Measurements from ENCODE around the gene ANKZF1. TPM values are rescaled to one million over a fixed set of nuclear protein-coding genes. Genes with fewer than 3 reads are reported as not detected.

Gene ANKZF1
- total RNA-seq, 1 donor from 2014 or later = 50.3 TPM

DNA sequence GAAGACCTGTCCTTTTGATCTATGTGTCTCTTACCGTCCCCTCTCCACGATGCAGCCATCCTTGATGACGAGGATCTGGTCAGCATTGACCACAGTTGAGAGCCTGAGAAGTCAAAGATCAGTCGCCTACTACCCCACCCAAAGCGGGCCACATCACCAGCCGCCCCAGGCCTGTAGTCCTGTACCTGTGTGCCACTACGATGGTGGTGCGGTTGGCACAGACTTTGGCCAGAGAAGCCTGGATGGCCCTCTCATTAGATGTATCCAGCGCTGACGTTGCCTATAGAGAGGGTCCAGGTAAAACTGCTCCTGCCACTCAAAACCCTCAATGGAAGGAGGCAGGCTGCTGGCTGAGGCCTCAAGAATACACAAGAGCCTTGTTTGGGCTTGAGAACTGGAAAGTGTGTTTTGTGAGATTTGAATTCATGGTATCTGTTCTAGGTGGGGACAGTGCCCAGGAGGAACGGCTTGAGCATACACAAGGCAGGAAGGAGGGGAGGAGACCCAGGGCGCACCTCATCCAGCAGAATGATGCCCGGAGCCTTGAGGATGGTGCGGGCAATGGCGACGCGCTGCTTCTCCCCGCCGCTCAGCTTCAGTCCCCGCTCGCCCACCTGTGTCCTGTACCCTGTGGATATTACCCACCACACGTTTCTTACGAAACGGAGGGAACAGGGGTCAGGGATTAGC, 19.3 kb upstream of the ANKZF1 start:
- TF ChIP-seq, protein P1, sequence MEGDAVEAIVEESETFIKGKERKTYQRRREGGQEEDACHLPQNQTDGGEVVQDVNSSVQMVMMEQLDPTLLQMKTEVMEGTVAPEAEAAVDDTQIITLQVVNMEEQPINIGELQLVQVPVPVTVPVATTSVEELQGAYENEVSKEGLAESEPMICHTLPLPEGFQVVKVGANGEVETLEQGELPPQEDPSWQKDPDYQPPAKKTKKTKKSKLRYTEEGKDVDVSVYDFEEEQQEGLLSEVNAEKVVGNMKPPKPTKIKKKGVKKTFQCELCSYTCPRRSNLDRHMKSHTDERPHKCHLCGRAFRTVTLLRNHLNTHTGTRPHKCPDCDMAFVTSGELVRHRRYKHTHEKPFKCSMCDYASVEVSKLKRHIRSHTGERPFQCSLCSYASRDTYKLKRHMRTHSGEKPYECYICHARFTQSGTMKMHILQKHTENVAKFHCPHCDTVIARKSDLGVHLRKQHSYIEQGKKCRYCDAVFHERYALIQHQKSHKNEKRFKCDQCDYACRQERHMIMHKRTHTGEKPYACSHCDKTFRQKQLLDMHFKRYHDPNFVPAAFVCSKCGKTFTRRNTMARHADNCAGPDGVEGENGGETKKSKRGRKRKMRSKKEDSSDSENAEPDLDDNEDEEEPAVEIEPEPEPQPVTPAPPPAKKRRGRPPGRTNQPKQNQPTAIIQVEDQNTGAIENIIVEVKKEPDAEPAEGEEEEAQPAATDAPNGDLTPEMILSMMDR (conservative IDR thresholded peaks at IDR 0.05; ENCODE audit: low read depth, low read length) = no peak
- DNase-seq (ENCODE audit: low read depth) = no peak

DNA sequence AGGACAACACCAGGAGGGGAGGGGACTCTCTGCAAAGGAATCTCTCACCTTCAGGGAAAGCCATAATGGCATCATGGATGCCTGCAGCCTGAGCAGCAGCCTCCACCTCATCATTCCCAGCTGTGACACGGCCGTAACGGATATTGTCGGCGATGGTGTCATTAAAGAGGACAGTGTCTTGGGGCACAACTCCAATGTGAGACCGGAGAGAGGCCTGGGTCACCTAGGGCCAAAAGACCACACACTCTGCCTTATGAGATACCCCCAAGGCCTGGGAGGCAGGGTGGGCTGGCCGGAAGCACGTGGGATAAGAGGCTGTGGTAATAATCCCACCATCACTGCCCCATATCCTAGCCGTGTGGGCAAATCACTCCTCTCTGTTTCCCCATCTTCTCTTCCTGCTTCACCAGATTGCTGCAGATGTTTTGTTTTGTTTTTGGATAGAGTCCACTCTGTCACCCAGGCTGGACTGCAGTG, 18.7 kb upstream of the ANKZF1 start:
- H3K4me3 ChIP-seq (ENCODE audit: low read depth, low read length) = no peak overlapping the region
- DNase-seq (ENCODE audit: low read depth) = no peak
- TF ChIP-seq, protein P1 (conservative IDR thresholded peaks at IDR 0.05; ENCODE audit: low read depth, low read length) = no peak

More for the DNA sequence above, 19.3 kb upstream of the ANKZF1 start:
- H3K4me3 ChIP-seq (ENCODE audit: low read depth, low read length) = no peak overlapping the region

DNA sequence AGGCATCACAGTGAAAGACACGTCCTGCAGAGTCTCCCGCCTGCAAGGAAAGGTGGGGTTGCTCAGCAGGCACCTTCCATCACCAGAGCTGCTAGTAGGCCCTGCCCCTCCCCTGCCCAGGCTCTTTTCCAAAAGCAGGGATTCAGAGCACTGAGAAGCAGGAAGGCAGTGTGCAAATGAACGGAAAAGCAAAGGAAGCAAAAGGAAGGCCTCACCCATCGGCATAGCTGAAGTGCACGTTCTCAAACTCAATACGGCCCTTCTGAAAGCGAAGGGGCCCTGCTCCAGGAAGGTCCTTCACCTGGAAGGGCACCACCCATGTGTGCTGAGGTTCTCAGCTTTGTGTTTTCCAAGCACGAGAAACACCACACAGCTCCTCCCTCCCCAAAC, 16.6 kb upstream of the ANKZF1 start:
- DNase-seq (ENCODE audit: low read depth) = no peak
- no peak overlapping the region for H3K4me3 ChIP-seq (ENCODE audit: low read depth, low read length)
- TF ChIP-seq, protein P1 (conservative IDR thresholded peaks at IDR 0.05; ENCODE audit: low read depth, low read length) = no peak

DNA sequence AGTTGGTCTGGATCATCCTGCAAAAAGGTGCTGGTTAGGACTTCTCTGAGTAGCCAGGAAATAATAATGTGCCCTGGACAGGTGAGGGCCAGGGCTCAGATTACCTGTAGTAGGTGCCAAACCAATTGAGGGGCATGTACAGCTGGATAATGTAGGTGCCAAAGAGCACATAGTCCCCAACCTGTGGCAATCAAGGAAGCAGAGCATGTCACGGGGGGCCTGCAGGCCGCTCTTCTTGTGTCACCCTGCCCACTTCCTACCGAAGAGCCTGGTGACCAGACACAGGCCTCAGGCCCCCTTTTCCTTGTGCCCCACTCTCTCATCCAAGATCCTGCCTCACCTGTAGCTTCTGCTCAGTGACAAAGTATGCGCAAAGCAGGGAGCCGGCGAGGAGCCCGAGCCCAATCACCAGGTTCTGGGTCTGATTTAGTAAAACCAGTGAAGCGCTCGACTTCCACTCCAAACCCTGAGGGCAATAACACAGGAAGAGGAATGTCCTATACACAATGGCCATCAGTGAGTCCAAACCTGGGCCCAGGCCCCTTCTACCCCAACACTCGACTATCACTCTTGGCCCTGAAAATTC, 16.0 kb upstream of the ANKZF1 start:
- no peak overlapping the region for H3K4me3 ChIP-seq (ENCODE audit: low read depth, low read length)
- TF ChIP-seq, protein P1 (conservative IDR thresholded peaks at IDR 0.05; ENCODE audit: low read depth, low read length) = no peak
- DNase-seq (ENCODE audit: low read depth) = no peak

DNA sequence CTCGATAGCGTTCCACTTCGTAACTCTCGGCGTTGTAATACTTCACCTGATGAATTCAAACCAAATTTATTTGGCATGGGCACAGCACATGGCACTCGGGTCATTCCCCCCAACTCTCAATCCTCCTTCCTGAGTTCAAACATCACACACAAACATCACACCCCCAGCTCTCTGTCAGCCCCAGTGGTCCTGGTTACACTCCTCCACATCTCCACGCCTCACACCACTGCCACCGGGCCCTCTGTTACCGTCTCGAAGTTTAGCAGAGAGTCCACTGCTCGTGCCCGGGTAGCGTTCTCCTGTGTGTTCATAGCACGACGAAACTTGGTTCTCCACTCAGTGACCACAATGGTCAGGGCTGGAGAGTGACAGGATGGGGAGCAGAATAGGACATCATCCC, 15.5 kb upstream of the ANKZF1 start:
- DNase-seq (ENCODE audit: low read depth) = no peak
- no peak overlapping the region for H3K4me3 ChIP-seq (ENCODE audit: low read depth, low read length)
- TF ChIP-seq, protein P1 (conservative IDR thresholded peaks at IDR 0.05; ENCODE audit: low read depth, low read length) = no peak

DNA sequence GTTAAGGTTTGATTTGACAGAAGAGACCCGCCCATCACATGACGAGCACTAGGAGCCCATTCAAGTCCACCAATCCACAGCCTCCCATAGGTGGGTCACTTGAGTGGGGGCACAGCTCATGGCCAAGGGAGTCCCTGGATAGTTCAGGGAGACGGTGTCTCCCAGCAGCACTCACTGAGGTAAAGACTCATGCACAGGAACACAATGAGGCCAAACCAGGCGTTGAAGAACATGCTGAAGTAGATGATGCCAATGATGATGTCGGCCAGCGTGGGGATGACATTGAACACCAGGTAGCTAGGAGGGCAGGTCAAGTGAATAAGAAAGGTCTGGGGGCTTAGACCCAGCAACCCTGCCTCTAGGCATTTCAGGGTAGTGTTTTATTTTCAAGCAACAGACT, 14.8 kb upstream of the ANKZF1 start:
- H3K4me3 ChIP-seq (ENCODE audit: low read depth, low read length) = no peak overlapping the region
- TF ChIP-seq, protein P1 (conservative IDR thresholded peaks at IDR 0.05; ENCODE audit: low read depth, low read length) = no peak
- no peak for DNase-seq (ENCODE audit: low read depth)

Data from epithelial cell of proximal tubule (primary cell).